ENCODE results near the gene AICDA. TPM values are rescaled to one million over a fixed set of nuclear protein-coding genes. Genes with fewer than 3 reads are reported as not detected.

The AICDA gene
- total and polyA plus RNA-seq, 10 of the 15 experiments (the other 5 are each of a cell fraction or from before 2014, with no cell fraction given), result 9.4 to 24.9 (median 16.6) TPM

DNA sequence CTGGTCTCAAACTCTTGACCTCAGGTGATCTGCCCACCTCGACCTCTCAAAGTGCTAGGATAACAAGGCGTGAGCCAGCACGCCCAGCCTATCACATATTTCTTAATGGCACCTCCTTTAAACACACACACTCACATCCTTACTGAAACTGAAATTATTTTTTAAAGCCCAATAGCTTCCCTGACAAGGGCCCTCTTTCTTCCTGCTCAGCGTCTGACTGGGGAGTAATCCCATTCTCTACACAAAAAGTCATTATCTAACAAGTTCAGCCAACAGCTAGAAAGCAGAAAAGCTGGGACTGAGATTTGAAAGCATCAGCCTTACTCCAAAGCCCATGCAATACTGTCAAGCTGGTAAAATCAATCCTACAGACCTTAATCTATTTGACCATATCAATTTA is 10.0 kb upstream of the AICDA start:
- no TSS peak for BruUV-seq (replicated peaks)
- DNase-seq (ENCODE audit: low read depth, low spot score) (no peak), FAIRE-seq (no peak), ATAC-seq (peak; percentile 16; the same call in 1 of the 3 replicates)
- no peak for TF ChIP-seq RAD21 (IDR thresholded peaks at IDR 0.05; ENCODE audit: insufficient read depth, low read depth, low read length)
- no peak for TF ChIP-seq NR2C1 (IDR thresholded peaks at IDR 0.05)
- Histone ChIP-seq H3K27me3 (replicated peaks in 1 of 2; ENCODE audit: control insufficient read depth in 2 of 2, insufficient read depth in 2 of 2, low read length in 1 of 2) (no peaks in the 10 kb centered on the region), H3K79me2 (ENCODE audit: control insufficient read depth, insufficient read depth, low read length) (no peaks in the 10 kb centered on the region), H4K20me1 (ENCODE audit: control insufficient read depth, insufficient read depth) (no peaks in the 10 kb centered on the region), H3K4me2 (ENCODE audit: control insufficient read depth, insufficient read depth) (no peak overlapping the region), H3K9me3 (replicated peaks; ENCODE audit: control insufficient read depth, insufficient read depth, low read length) (peaks cover 2% of the 10 kb centered on the region; the same call in 2 of the 3 replicates), H3K36me3 (ENCODE audit: control insufficient read depth in 2 of 2, insufficient read depth in 2 of 2, low read length in 1 of 2) (no peaks in the 10 kb centered on the region), H3K4me1 (ENCODE audit: control insufficient read depth, insufficient read depth, low read length) (peaks cover 10% of the 10 kb centered on the region; the same call in 1 of the 2 replicates), H2AFZ (ENCODE audit: control insufficient read depth, low read depth, low read length) (no peak overlapping the region), H3K27ac (ENCODE audit: control insufficient read depth, insufficient read depth) (no peak overlapping the region), H3K4me3 (no peak overlapping the region), H3K9ac (ENCODE audit: control insufficient read depth, insufficient read depth, low read length) (no peak overlapping the region)
- in situ Hi-C loops (cut with MboI), result no loop called here
- POLR2A ChIA-PET, result interaction anchor here (1.0 kb wide), 2 partner anchors 10 to 12 kb away, joined by 4 to 7 read pairs; partner anchors contain the start of gene AICDA
- RAD21 ChIA-PET (ENCODE audit: unreplicated experiment), result interaction anchor here (1.1 to 1.8 kb wide), 3 partner anchors 12 to 78 kb away, joined by 4 to 9 read pairs (median 4); no protein-coding TSS in a partner anchor
- SMC1A ChIA-PET (ENCODE audit: uncharacterized antibody, unreplicated experiment), result interaction anchor here (0.8 to 1.6 kb wide), 5 partner anchors 10 to 78 kb away, joined by 3 to 7 read pairs (median 5); partner anchors contain the start of gene AICDA
- 43% methylated on average over 4 of the region's 4 CpGs for WGBS (ENCODE audit: insufficient coverage, insufficient replicate concordance, low lambda C conversion rate, missing lambda C conversion rate)
- CTCF ChIA-PET, result interaction anchor here (1.1 to 1.4 kb wide), 2 partner anchors 11 to 35 kb away, joined by 3 to 6 read pairs; no protein-coding TSS in a partner anchor
- intact Hi-C loops (cut with micrococcal nuclease; ENCODE audit: unreplicated experiment), result no loop called here

DNA sequence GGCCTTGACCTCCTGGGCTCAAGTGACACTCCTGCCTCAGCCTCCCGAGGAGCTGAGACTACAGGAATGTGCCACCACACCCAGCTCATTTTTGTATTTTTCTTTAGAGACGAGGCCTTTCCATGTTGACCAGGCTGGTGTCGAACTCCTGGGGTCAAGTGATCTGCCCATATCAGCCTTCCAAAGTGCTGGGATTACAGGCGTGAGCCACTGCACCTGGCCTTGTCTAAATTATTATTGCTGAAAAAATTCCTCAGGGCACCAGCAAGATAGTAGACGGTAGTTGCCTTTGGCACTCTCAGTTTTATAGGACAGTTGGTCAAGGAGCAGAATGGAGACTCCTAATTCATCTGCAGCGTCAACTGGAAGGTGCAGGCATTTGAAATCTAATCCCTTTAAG is 2.5 kb upstream of the AICDA start:
- H3K27me3 ChIP-seq (replicated peaks in 1 of 2; ENCODE audit: control insufficient read depth in 2 of 2, insufficient read depth in 2 of 2, low read length in 1 of 2), result no peaks in the 10 kb centered on the region
- FAIRE-seq (no peak), ATAC-seq (no peak), DNase-seq (ENCODE audit: low read depth, low spot score) (no peak)
- POLR2A ChIA-PET, result interaction anchor here (0.6 kb wide), 1 partner anchor 9 kb away, joined by 3 read pairs; no protein-coding TSS in a partner anchor
- WGBS (ENCODE audit: insufficient coverage, insufficient replicate concordance, low lambda C conversion rate, missing lambda C conversion rate), result 88% methylated on average over 6 of the region's 6 CpGs
- no peaks in the 10 kb centered on the region for H4K20me1 ChIP-seq (ENCODE audit: control insufficient read depth, insufficient read depth)
- peaks cover 2% of the 10 kb centered on the region; the same call in 1 of the 3 replicates for H3K9me3 ChIP-seq (replicated peaks; ENCODE audit: control insufficient read depth, insufficient read depth, low read length)
- intact Hi-C loops (cut with micrococcal nuclease; ENCODE audit: unreplicated experiment), result no loop called here
- H2AFZ ChIP-seq (ENCODE audit: control insufficient read depth, low read depth, low read length), result no peak overlapping the region
- H3K79me2 ChIP-seq (ENCODE audit: control insufficient read depth, insufficient read depth, low read length), result no peaks in the 10 kb centered on the region; the same call in none of the 2 replicates
- no TSS peak for BruUV-seq (replicated peaks)
- SMC1A ChIA-PET (ENCODE audit: uncharacterized antibody, unreplicated experiment), result interaction anchor here (2.1 kb wide), 1 partner anchor 33 kb away, joined by 7 read pairs; no protein-coding TSS in a partner anchor
- no peak overlapping the region for H3K27ac ChIP-seq (ENCODE audit: control insufficient read depth, insufficient read depth)
- H3K4me3 ChIP-seq, result no peak overlapping the region
- in situ Hi-C loops (cut with MboI), result no loop called here
- no peak overlapping the region for H3K4me2 ChIP-seq (ENCODE audit: control insufficient read depth, insufficient read depth)
- RAD21 ChIA-PET (ENCODE audit: unreplicated experiment), result no interaction called here
- CTCF ChIA-PET, result interaction anchor here (7.7 kb wide), 1 partner anchor 32 kb away, joined by 97 read pairs; no protein-coding TSS in a partner anchor
- H3K36me3 ChIP-seq (ENCODE audit: control insufficient read depth in 2 of 2, insufficient read depth in 2 of 2, low read length in 1 of 2), result no peaks in the 10 kb centered on the region
- no peak overlapping the region for H3K9ac ChIP-seq (ENCODE audit: control insufficient read depth, insufficient read depth, low read length)
- H3K4me1 ChIP-seq (ENCODE audit: control insufficient read depth, insufficient read depth, low read length), result peaks cover 25% of the 10 kb centered on the region; the same call in 1 of the 2 replicates
- TF ChIP-seq NRF1 (conservative IDR thresholded peaks at IDR 0.05; ENCODE audit: low read depth, low read length) (no peak), SMAD1 (IDR thresholded peaks at IDR 0.05; ENCODE audit: low read depth, partially characterized antibody) (no peak), TCF12 (IDR thresholded peaks at IDR 0.05; ENCODE audit: low read depth, low read length) (no peak), TBL1XR1 (IDR thresholded peaks at IDR 0.05; ENCODE audit: low read depth, low read length) (no peak), FOXK2 (IDR thresholded peaks at IDR 0.05) (no peak)
- TF ChIP-seq, protein P1, sequence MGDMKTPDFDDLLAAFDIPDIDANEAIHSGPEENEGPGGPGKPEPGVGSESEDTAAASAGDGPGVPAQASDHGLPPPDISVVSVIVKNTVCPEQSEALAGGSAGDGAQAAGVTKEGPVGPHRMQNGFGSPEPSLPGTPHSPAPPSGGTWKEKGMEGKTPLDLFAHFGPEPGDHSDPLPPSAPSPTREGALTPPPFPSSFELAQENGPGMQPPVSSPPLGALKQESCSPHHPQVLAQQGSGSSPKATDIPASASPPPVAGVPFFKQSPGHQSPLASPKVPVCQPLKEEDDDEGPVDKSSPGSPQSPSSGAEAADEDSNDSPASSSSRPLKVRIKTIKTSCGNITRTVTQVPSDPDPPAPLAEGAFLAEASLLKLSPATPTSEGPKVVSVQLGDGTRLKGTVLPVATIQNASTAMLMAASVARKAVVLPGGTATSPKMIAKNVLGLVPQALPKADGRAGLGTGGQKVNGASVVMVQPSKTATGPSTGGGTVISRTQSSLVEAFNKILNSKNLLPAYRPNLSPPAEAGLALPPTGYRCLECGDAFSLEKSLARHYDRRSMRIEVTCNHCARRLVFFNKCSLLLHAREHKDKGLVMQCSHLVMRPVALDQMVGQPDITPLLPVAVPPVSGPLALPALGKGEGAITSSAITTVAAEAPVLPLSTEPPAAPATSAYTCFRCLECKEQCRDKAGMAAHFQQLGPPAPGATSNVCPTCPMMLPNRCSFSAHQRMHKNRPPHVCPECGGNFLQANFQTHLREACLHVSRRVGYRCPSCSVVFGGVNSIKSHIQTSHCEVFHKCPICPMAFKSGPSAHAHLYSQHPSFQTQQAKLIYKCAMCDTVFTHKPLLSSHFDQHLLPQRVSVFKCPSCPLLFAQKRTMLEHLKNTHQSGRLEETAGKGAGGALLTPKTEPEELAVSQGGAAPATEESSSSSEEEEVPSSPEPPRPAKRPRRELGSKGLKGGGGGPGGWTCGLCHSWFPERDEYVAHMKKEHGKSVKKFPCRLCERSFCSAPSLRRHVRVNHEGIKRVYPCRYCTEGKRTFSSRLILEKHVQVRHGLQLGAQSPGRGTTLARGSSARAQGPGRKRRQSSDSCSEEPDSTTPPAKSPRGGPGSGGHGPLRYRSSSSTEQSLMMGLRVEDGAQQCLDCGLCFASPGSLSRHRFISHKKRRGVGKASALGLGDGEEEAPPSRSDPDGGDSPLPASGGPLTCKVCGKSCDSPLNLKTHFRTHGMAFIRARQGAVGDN (IDR thresholded peaks at IDR 0.05), result no peak
- TF ChIP-seq, protein P2, sequence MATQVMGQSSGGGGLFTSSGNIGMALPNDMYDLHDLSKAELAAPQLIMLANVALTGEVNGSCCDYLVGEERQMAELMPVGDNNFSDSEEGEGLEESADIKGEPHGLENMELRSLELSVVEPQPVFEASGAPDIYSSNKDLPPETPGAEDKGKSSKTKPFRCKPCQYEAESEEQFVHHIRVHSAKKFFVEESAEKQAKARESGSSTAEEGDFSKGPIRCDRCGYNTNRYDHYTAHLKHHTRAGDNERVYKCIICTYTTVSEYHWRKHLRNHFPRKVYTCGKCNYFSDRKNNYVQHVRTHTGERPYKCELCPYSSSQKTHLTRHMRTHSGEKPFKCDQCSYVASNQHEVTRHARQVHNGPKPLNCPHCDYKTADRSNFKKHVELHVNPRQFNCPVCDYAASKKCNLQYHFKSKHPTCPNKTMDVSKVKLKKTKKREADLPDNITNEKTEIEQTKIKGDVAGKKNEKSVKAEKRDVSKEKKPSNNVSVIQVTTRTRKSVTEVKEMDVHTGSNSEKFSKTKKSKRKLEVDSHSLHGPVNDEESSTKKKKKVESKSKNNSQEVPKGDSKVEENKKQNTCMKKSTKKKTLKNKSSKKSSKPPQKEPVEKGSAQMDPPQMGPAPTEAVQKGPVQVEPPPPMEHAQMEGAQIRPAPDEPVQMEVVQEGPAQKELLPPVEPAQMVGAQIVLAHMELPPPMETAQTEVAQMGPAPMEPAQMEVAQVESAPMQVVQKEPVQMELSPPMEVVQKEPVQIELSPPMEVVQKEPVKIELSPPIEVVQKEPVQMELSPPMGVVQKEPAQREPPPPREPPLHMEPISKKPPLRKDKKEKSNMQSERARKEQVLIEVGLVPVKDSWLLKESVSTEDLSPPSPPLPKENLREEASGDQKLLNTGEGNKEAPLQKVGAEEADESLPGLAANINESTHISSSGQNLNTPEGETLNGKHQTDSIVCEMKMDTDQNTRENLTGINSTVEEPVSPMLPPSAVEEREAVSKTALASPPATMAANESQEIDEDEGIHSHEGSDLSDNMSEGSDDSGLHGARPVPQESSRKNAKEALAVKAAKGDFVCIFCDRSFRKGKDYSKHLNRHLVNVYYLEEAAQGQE (IDR thresholded peaks at IDR 0.05; ENCODE audit: low read depth, low read length), result no peak

Measured in GM12878 (cell line).